Measurements from ENCODE around the gene AGFG2.

Gene AGFG2

GRCh38 chr7:100613412-100614175 lies 74.6 kb downstream of the AGFG2 start:
- DNase-seq (ENCODE audit: low read depth): no peak

GRCh38 chr7:100614308-100614861 lies 75.4 kb downstream of the AGFG2 start:
- DNase-seq (ENCODE audit: low read depth): no peak
